Right lobe of liver (tissue), 6 donors: ENCODE measurements around the gene AK1. TPM values are rescaled to one million over a fixed set of nuclear protein-coding genes. Genes with fewer than 3 reads are reported as not detected.

Source experiments
- ATAC-seq, 4 donors: fragments of 200-7000 bp; cut with Tn5 transposase; one replicate each; pipeline ENCODE4 v1.9.1; 2020; ENCODE audit warnings: mild to moderate bottlenecking in 4 of 4, moderate library complexity in 4 of 4
- DNase-seq, 3 donors: peaks; one replicate each; pipeline ENCODE4 v3.0.0-alpha.2; 2020
- H3K27ac ChIP-seq, 3 donors: fragments of 200-600 bp; one replicate each; pipeline ENCODE4 v1.8.0; 2022
- H3K27me3 ChIP-seq, 2 donors: fragments of 200-600 bp; one replicate each; pipeline ENCODE4 v1.8.0; 2022
- H3K36me3 ChIP-seq, 4 donors: fragments of 200-600 bp; sonication (generic) in 1 of 4; one replicate each; pipeline versions ENCODE4 v1.5.1 to v1.8.0; 2017 to 2022; ENCODE audit warnings: control low read depth in 1 of 4
- H3K4me1 ChIP-seq, 4 donors: fragments of 200-600 bp; sonication (generic) in 1 of 4; one replicate each; pipeline versions ENCODE4 v1.5.1 to v1.8.0; 2017 to 2022; ENCODE audit warnings: control low read depth in 1 of 4
- H3K4me3 ChIP-seq, 3 donors: fragments of 200-600 bp; one replicate each; pipeline ENCODE4 v1.8.0; 2022
- H3K9me3 ChIP-seq, 4 donors: fragments of 200-600 bp; sonication (generic) in 1 of 4; one replicate each; pipeline versions ENCODE4 v1.5.1 to v1.8.0; 2017 to 2022; ENCODE audit warnings: control low read depth in 1 of 4
- CTCF ChIP-seq, 4 donors: fragments of 200-600 bp in 3 of 4; fragments of 450-650 bp in 1 of 4; IDR thresholded peaks; one replicate each; pipeline versions ENCODE4 v1.5.1 to v1.8.0; 2016 to 2022; ENCODE audit warnings: antibody characterized with exemption in 4 of 4, mild to moderate bottlenecking in 2 of 4
- POLR2A ChIP-seq: fragments of 450-650 bp; IDR thresholded peaks from one replicate; pipeline ENCODE4 v1.6.1; 2017; ENCODE audit warnings: antibody characterized with exemption, mild to moderate bottlenecking
- WGBS: methylation state at CpG from one replicate; pipeline ENCODE4 v1.1.6; 2018; ENCODE audit warnings: low coverage, low lambda C conversion rate; ENCODE audit not compliant: insufficient coverage; ENCODE audit errors: missing lambda C conversion rate; 5-methylcytosine and 5-hydroxymethylcytosine counted together
- intact Hi-C, 2 donors: fragments of 100-400 bp; cut with DNase I; formaldehyde crosslinking; loops; one replicate each; pipeline versions ENCODE4 v1.11.2 to v1.14.1; 2022
- microRNA-seq, 2 donors: library from miRNA; unstranded; fragments of <30 nt; microRNA quantifications; one replicate each; pipeline ENCODE4, GENCODE V29; 2019 to 2020
- small RNA-seq, 2 experiments: library from RNA; depleted of rRNA; stranded (forward); fragments of <200 nt; gene quantifications; one replicate each; pipeline ENCODE3, GENCODE V24; 2016
- total RNA-seq, 6 experiments: library from RNA; depleted of rRNA in 2 of 6; stranded (reverse); fragments of >200 nt in 2 of 6; fragmentation: NEBNext Ultra II Directional in 3 of 6; extraction: Animal tissue kit (Norgen Biotek cat#: 25700) in 3 of 6; gene quantifications; one replicate each; pipeline versions ENCODE4 v1.1.0 to v1.2.4, GENCODE V29; 2016 to 2023
- donor health status: DM: no; HTN: yes; CAD: no.
- donor health status: DM: no; HTN: no; CAD: no.
- donor health status: DM: no; HTN: no; CAD: no.
- donor health status: DM: no; HTN: yes; CAD: no.
- donor health status: DM: no; HTN: yes; CAD: no.

The AK1 gene
- total RNA-seq, 6 experiments from 2014 or later = 31.4 to 78.6 (median 51.7) TPM

- TF ChIP-seq POLR2A = no peak
- TF ChIP-seq CTCF (IDR thresholded peaks at IDR 0.05) = no peak
- ATAC-seq = no peak
- Histone ChIP-seq H3K9me3 (no peaks in the 10 kb centered on the region), H3K4me3 (no peak overlapping the region), H3K27me3 (no peaks in the 10 kb centered on the region), H3K4me1 (no peaks in the 10 kb centered on the region), H3K36me3 (peaks cover 0 to 51% (median 18%) of the 10 kb centered on the region in 4 donors), H3K27ac (no peak overlapping the region)
- WGBS = 94% methylated on average over 4 of the region's 11 CpGs
- DNase-seq = no peak
- intact Hi-C loops = loop anchor here in 1 of 2 donors (10.0 kb wide), 1 partner anchor 56 kb away; the partner anchor contains the start of gene AK1
Measured at GRCh38 chr9:127818574-127818973, 58.9 kb downstream of the AK1 start.

- DNase-seq = peak in 1 of 3 donors; percentile 53
- Histone ChIP-seq H3K4me3 (no peak overlapping the region), H3K27ac (no peak overlapping the region), H3K27me3 (no peaks in the 10 kb centered on the region), H3K36me3 (peaks cover 0 to 57% (median 22%) of the 10 kb centered on the region in 4 donors), H3K4me1 (no peaks in the 10 kb centered on the region), H3K9me3 (no peaks in the 10 kb centered on the region)
- intact Hi-C loops = loop anchor here in 1 of 2 donors (10.0 kb wide), 1 partner anchor 57 kb away; the partner anchor contains the start of gene AK1
- WGBS = no CpG with 5 or more reads among the region's 17 CpGs
- ATAC-seq = peak in 3 of 4 donors; percentile 2 to 5 (median 4)
- no peak for TF ChIP-seq CTCF (IDR thresholded peaks at IDR 0.05)
- TF ChIP-seq POLR2A = no peak
Measured at GRCh38 chr9:127817881-127818434, 59.5 kb downstream of the AK1 start.

GRCh38 chr9:127816728-127817127 lies 60.7 kb downstream of the AK1 start:
- H3K36me3 ChIP-seq = peaks cover 0 to 68% (median 27%) of the 10 kb centered on the region in 4 donors
- no peaks in the 10 kb centered on the region for H3K27me3 ChIP-seq
- ATAC-seq (peak in 1 of 4 donors; percentile 1), DNase-seq (no peak)
- no peaks in the 10 kb centered on the region for H3K4me1 ChIP-seq
- H3K4me3 ChIP-seq = no peak overlapping the region
- no peaks in the 10 kb centered on the region for H3K9me3 ChIP-seq
- no peak for TF ChIP-seq CTCF (IDR thresholded peaks at IDR 0.05)
- no peak for TF ChIP-seq POLR2A
- H3K27ac ChIP-seq = no peak overlapping the region
- WGBS = 33% methylated on average over 1 of the region's 8 CpGs
- intact Hi-C loops = loop anchor here in 1 of 2 donors (10.0 kb wide), 1 partner anchor 58 kb away; the partner anchor contains the start of gene AK1

Small RNA genes lying within 50 kb of the gene (microRNA-seq; reads per million reads assigned to microRNA genes)
- 0 reads per million in 2 donors for gene MIR4672

Small RNA genes lying within 50 kb of the gene (small RNA-seq; reads per million reads assigned to genes)
- gene MIR4672 (0 reads per million in 2 experiments), gene RF00019 (0 reads per million in 2 experiments), gene RNA5SP296 (0 reads per million in 2 experiments)

Other genes with a start within 250 kb of the AK1 start
- gene CFAP157, start 170.7 kb downstream of the AK1 start, total RNA-seq = under 1 TPM in 1 of 6 experiments, not detected in 5; 0.10 TPM
- 10 to 100 TPM in 2 of 6 experiments, 1 to 10 TPM in 4; 4.8 to 21.2 (median 6.8) TPM for gene PTRH1, start 162.0 kb downstream of the AK1 start, total RNA-seq
- gene TTC16, start 161.6 kb downstream of the AK1 start, total RNA-seq = under 1 TPM in 2 of 6 experiments, not detected in 4; 0.05 to 0.12 TPM
- gene TOR2A, start 142.4 kb downstream of the AK1 start, total RNA-seq = 10 to 100 TPM in 2 of 6 experiments, 1 to 10 TPM in 4; 6.1 to 15.3 (median 7.7) TPM
- 1 to 10 TPM; 1.7 to 5.6 (median 2.7) TPM for gene SH2D3C, start 99.0 kb downstream of the AK1 start, total RNA-seq
- gene CDK9, start 91.6 kb downstream of the AK1 start, total RNA-seq = 100 to 1,000 TPM in 1 of 6 experiments, 10 to 100 TPM in 5; 49.4 to 107 (median 54.5) TPM
- gene FPGS, start 74.8 kb downstream of the AK1 start, total RNA-seq = 10 to 100 TPM; 44.3 to 68.5 (median 56.9) TPM
- 10 to 100 TPM; 27.4 to 90.1 (median 54.1) TPM for gene ENG, start 23.0 kb downstream of the AK1 start, total RNA-seq
- gene ST6GALNAC6, start 21.9 kb upstream of the AK1 start, total RNA-seq = 10 to 100 TPM; 22.5 to 40.3 (median 29.8) TPM
- gene ST6GALNAC4, start 39.4 kb upstream of the AK1 start, total RNA-seq = 10 to 100 TPM in 3 of 6 experiments, 1 to 10 TPM in 3; 3.2 to 23.8 (median 11.2) TPM
- under 1 TPM in 3 of 6 experiments, not detected in 3; 0.58 to 0.81 (median 0.70) TPM for gene PIP5KL1, start 53.1 kb upstream of the AK1 start, total RNA-seq
- gene DPM2, start 60.2 kb upstream of the AK1 start, total RNA-seq = 10 to 100 TPM; 10.6 to 19.1 (median 13.9) TPM
- gene EEIG1, start 103.3 kb upstream of the AK1 start, total RNA-seq = 10 to 100 TPM in 5 of 6 experiments, 1 to 10 TPM in 1; 9.7 to 54.1 (median 23.6) TPM
- 1 to 10 TPM; 3.9 to 6.8 (median 5.7) TPM for gene NAIF1, start 189.6 kb upstream of the AK1 start, total RNA-seq
- gene SLC25A25, start 190.6 kb upstream of the AK1 start, total RNA-seq = 10 to 100 TPM; 21.2 to 81.5 (median 53.3) TPM